Measurements from ENCODE around the gene ILDR1.

The ILDR1 gene

DNA sequence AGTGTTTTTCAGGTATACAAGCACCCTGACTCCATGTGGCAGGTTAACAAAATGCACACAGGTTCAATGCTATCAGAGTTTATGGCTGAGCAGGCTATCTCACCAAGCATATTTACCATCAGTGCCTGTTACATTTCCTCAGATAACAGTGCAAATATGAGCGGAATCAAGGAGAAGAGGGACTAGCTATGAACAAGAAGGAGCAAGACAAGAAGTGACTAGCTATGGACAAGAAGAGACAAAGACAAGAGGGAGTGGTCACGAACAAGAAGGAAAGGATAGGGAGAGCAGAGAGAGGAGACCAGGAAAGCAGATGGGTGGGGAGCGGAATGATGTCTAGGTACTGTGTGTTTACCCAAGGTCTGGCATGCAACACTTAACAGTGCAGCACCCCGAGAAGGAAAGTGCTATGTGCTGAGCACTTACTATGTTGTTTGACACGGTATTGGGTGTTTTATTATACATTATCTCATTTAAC is 8.6 kb downstream of the ILDR1 start:
- no peak for DNase-seq

DNA sequence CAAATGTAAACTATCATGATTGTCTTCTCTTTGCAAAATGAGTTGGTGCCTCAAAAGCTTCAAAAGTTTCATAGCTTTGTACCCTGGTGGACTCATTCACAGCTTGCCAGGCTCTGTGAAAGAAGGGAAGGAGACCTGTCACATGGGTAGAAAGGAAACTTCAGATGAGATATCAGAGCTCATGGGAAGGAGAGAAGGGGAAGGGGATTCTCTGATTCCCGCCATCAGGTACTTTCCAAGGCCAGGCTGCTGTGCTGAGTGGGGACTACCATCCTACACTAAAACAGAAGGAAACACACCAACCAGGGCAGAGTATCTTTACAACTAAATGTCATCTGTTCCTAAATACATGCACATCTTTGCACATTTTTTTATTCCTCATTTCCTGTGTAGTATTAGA is 9.2 kb downstream of the ILDR1 start:
- no peak for DNase-seq

DNA sequence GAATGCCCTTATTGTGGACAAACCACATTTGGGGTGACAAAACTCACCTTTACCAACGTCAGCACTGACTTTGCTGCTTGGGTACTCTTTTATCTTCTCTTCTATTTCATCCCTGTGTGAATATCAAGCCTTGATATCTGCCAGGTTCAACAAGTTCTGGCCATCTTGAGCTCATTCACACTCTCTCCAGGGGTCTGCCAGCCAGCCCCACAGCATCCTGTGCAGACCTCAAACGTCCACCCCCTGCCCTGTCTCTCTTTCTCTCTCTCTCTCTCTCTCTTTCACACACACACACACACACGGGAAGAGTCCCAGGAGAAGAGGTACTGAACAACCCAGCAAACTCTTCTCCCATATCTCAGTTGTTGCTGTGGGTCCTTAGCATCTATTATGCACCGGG is 10.7 kb downstream of the ILDR1 start:
- no peak for DNase-seq

DNA sequence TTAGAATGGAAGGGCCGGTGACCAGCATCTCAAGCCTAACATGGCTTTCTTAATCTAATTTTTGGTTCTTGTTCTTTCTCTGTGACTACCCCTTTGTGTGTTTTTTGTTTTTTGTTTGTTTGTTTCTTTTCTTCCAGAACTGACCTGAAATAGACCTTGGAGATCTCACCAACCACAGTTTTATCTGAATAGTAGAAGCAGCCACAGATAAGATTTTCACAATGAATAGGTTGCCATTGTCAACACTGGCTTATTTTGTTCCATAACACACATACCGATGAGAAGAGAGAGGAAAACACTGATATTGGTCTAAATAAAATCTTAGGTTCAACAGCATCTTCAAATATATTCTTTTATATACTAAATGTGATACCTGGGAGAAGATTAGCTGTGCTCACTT is 11.5 kb downstream of the ILDR1 start:
- DNase-seq: no peak

DNA sequence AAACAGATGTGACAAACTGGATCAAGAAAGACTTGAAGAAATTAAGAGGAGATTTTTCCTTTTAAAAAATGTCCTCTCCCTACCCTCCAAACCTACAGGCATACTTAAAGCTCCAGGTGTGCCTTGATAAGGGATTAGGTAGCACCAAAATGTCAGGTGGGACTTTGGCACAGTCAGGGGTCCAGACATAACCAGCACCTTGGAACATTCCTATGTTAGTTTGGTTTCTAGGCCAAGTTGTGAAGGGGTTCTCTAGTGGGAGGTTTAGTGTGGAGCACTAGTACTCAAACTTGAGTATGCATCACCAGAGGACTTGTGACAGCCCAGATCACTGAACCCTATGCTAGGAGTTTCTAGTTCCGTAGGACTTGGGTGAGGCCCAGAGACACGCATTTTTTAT is 13.9 kb downstream of the ILDR1 start:
- no peak for DNase-seq

DNA sequence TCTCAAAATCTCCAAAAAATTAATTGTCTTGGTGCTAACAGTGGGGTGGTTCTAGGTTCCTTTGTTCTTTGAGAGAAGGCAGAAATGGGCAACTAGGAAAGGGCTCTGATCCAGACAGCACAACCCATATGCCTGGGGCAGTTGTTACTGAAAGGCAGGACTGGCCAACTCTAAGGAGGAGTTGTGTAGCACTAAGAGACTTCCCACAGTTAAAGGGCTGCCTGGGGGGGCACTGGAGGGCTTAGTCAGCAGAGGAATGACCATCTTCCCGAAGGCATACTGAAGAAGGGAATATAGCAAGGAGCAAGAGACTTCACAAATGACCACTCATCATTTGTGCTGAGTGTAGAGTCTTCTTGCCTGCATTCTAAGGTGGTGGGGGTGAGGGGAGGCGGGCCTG is 15.8 kb downstream of the ILDR1 start:
- no peak for DNase-seq

DNA sequence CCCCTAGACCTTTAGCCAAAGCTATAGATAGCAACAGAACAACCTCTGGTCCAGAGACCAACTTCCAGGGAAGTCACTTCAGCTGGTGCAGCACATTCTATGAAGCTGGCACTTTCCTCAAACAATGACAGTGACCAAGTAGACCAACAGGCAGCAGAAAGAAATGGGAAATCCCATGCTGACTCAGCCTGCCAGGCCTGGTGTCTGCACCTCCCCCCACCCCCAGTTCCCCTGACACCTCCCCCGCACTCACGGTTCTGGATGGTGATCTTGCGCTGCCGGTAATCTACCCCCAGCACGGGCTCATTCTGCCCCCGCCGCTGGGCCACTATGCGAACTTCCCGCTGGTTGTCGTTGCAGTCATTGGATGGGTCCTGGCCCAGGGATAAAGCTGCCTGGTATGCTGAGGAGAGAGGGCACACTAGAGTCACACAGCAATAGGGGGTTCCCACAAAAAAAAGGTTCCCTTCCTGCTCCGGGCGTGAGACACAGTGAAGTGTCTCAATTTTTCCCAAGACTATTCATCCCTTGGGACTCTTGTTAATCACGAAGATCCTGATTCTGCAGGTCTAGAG is 17.0 kb downstream of the ILDR1 start:
- no peak for DNase-seq

DNA sequence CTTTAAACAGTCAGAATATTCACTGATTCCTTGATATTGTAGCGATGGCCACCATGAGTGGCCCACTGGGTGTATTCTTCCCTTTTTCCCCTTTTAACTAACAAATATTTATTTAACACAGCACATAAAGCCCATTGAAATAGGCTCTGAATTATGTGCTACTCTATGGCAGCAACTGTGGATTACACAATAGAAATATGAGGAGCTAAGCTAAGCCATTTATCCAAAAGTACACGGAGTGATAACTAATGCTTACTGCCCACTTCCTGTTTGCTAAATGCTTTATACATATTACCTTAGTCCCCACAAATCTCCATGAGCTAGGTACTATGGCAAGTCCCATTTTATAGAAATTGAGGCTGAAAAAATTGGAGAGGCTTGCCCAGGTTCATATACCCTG is 17.9 kb downstream of the ILDR1 start:
- DNase-seq: no peak

DNA sequence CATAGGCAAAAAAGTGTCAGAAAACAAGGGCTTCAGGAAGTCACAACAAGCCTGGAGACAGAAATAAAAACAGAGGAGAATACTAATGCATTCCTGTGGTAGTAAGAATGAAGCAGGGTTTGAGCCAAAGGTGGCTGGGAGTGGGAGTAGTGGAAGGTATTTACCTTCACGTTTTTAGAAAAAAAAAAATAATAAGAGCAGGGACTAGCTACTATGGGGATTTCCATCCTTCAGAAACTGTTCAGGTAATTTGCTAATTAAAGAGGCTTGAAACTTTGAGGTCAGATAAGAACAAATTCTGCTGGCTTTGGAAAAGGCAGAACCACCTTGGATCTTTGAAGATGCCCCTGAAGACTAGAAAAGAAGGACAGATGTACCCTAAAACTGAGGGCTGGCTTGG is 18.4 kb downstream of the ILDR1 start:
- no peak for DNase-seq

DNA sequence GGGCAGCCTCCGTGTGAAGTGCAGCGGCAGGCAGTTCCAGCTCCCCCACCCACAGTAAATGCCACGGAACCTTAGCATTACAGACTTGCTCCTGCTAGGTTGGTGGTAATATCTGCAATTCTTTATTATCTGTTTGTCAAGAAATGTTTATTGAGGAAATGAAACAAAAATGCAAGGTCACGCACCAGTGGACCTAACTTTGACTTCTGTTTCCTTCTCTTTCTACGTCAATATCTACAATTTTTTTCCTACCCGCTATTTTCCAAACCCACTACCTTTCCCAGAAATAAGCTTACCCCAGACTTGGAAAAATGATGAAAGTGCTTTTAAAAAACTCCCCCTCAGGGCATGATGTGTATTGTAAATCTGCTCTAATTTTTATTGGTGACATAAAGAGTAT is 18.9 kb downstream of the ILDR1 start:
- no peak for DNase-seq

DNA sequence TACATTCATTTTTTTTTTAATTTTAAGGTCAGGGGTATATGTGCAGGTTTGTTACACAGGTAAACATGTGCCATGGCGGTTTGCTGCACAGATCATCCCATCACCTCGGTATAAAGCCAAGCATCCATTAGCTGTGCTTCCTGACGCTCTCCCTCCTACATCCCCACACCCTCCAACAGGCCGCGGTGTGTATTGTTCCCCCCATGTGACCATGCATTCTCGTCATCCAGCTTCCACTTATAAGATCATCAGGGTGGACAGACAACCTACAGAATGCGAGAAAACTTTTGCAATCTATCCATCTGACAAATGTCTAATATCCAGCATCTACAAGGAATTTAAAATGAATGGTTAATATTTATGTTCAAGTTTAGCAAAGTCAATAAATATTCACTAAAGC is 19.4 kb downstream of the ILDR1 start:
- DNase-seq: no peak

DNA sequence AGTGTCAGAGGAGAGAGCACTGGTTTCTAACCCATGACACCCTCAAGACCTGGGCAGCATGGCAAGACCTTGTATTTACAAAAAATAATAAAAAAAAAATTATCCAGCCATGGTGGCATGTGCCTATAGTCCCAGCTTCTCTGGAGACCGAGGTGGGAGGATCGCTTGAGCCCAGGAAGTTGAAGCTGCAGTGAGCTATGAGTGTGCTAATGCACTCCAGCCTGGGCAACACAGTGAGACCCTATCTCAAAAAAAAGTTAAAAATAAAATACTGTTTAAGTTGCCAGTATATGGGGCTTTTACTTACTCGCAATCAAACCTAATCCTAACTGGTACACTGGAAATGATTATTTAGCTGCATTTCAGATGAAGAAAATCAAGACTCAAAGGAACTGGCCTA is 20.2 kb downstream of the ILDR1 start:
- no peak for DNase-seq

DNA sequence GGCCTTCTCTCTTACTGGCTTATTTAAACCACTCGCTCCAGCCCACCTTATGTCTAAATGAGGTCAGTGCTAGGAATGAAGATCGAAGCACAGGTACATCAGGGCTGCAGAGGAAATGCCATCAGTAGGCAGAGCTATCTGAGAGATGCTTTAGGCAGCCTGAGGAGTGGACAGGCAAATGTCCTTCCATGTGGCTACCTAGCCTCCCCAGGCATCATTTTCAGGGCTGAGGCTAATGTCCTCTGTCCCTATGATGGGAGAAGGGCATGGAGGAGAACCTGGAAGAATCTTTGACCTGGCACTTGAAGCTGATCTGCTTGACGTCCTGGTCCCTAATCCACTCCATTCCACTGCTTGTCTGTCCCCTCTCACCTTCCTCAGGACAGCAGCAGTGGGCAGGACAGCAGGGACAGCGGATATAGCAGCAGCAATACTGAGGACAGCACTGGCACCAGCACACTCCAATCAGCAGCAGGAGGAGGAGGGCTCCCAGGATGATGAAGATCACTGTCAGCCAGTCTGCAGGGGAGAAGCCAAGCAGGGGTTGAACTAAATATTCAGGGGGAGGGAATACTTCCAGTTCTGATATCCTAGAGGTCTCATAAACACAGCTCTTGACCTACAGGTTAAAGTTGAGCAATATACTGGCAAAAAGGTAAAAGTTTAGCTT is 21.0 kb downstream of the ILDR1 start:
- DNase-seq: no peak

DNA sequence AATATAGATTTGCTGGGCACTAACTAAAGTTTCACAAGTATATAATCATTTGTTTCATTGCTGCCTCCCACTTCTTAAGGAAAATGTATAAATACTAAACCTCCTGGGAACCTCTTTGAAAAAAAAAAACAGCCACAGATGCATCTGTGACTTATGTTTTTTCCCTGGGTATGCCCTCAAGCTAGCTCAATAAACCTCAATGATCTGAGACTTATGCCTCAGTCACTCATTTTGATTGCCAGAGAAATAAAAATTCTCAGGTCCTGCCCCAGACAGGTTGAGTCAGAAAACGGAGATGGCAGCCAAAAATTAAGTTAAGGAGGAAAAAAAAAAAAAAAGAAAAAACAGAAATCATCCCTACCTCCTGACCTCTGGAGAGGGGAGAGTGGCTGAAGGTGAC is 22.1 kb downstream of the ILDR1 start:
- DNase-seq: no peak

DNA sequence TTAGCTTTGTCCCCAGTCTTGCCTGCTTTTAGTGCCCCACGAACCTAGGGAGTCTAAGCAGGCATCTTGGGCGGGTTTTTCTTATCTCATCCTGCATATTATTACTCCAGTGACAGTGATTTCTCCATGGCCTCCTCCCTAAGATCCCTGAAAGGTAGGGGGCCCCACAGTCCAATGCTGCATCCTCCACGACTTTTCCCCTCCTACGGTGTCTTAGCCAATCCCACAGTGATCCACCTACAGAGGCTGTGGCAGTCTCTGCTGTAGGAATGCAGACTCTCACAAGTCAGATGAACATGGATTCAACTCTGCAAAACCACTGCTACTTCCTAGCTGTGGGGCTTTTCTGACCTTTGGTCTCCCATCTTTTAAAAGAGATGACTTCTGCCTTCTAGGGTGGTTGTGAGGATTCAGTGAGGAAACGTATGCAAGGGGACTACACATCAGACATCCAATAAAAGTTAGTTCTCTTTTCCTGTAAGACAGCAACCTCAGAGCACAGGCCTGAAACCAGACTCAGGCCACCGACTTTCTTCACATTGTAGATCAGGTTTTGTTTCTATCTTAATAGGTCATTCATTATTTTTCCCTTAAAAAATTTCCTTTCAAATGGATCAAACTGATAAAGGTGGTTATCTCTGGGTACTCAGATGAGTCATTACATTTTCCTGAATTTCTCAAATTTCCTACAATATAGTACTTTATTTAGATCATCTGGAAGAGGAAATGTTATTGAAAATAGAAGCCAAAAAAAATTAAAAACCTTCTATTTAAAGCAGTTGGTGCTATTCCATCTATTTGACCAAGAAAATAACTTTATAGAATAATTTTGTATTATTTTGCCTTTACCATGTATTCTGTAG is 23.2 kb downstream of the ILDR1 start:
- DNase-seq: no peak

DNA sequence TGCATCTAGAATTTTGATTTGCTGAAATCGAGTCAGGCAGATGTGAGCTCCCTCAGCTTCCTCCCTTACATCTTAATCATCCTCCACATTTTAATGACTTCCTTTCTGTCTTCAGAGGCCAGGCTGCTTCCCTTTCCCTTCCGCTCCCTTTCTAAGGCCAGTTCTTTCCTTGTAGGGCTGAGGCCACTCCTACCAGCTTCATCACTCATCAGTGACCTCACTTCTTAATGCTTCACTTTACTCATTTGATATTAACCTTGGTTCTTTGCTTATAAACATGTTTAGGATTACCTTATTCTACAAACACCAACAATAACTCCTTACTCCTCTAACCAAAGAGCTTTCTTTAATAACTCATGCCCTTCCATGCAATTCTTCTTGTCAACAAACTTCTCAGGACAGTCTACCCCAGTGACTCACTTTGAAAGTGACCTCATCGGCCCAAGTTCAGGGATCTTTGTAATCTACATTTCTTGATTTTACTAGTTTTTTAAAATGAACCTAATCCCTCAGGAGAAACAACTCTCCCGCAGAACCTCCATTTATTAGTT is 23.9 kb downstream of the ILDR1 start:
- DNase-seq: no peak

DNA sequence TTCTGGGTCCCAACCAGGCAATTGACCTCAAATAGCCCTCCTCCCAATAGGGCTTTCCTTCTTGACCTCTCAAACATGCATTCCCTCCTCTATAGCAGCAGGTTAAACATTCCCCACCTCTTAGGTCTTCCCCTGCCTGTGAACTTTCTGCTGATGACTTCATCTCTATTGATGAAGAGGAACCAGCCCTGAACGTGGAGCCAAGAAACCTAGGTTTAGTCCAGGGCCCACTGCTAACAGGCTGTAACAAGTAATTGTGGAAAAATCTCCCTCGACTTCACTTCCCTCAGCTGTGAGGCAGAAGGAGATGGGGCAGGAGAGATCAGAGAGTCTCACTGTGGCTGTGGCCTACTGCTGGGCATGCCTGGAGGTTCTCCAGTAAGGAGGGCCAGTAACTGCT is 24.7 kb downstream of the ILDR1 start:
- no peak for DNase-seq

DNA sequence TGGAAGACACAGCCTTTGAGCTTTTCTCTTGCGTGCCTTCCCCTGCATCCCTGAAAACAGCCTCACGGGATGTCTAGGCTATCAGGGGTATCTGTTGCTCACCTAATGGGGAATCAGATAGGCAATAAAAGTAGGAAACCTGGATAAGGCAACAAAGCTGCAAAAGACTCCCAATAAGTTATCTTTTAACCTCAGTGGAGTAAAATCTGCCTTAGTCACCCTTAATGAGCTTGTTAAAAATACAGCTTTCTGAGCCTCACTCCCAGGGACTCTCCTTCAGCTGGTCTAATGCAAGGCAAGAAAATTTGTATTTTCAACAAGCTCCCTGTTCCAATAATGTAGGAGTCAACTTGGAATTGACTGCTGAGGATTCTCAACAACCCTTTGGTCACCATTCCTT is 25.6 kb downstream of the ILDR1 start:
- no peak for DNase-seq

DNA sequence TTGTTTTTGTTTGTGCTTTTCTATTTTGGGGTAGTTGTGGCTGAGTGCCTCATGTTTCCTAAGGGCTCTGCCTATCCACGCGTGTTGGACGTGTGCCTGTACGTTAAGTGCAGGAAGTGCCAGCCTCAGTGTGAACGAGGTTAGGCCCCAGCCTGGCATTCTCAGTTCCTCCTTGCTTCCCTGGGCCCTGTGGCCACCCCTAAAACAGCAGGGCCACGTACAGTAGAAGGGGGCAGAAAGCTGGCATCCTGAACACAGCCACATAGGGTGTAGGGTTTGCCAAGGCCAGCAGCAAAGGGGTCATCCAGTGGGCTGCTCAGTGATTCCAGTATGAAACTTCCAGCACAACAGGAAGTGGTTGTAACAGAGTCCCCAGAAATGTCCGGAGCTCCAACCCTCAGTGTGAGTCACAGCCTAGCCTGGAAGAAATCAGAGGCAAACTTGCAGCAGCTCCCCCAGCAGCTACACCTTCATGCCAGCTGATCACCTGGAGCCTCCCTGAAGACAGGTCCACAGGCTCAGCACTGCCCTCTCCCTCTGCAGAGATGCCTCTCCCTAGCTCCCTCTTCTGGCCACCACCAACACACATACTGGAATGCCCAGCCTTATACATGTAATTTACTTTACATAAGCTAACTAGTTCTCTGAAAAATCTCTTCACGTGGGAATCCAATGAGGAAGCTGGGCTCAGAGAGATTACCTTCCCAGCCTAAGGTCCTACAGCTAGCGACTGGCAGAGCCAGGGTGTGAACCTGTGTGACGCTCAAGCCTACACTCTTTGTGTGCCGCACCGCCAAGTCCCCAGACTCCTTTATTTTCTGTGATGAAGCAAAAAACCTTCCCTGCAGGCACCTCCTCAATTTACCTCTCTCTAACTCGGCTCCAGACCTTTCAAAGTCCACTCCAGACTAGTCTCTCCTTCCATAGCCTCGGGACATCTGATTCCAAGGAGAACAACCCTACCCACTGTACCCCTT is 26.6 kb downstream of the ILDR1 start:
- DNase-seq: no peak

DNA sequence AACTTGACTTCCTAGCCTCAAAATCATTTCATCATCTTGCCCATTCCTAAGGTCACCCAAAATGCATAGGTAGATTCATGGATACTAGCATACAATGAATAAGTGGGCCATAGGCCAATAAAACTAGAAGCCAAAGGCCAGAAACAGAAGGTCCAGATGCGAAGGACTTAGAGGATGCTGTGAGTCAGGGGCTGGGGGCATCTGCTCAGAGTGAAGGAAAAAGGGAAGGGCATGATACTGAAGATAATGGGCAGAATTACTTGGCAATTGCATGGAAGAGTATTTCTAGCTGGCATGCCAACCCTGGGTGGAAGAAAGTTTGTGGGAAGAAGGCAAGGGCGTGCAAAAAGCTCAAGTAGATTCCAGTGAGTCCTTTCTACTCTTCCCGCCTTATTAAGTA is 27.5 kb downstream of the ILDR1 start:
- no peak for DNase-seq

DNA sequence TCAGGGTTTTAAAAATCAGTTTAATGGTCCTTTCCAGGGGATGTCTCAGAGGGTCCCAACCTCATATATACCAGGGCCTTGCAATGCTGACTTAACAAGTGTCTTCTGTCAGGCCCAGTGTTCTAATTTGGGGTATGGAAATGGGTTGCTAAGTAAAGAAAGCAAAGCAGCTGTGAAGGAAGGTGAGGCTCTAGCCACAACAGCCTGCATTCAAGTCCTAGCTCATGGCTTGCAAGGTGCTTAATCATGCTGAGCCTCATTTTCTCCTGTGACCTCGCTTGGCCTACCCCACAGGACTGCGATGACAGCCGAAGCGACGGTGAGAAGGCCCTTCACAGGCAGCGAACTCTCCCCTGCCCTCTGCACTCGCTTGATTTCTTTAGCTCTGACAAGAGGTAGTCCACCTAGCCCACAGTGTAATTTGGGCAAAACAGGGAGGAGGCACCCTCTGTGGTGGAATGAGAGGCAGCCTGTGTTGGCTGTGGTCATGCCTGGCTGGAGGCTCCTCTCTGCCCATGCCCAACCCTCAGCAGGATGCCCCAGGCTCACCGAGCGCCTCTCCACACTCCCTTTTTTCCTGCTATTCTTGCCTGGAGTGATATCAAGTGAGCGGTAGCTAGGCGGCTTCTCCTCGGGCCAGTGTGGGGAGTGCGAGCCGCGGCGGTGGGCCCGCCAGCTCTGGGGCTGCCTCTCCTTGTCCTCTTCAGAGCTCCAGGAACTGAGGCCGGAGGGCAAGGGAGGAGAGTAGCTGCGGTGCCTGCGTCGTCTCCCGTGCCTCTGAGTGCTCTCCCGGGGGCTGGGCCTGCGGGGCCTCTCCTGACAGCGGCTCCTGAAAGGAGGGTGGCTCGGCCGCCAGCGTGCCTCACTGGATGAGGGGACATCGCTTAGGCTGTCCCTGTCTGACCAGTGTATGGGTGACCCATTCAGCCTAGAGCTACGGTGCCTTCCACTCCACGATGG is 29.2 kb downstream of the ILDR1 start:
- no peak for DNase-seq

All from activated CD8-positive, alpha-beta memory T cell treated with anti-CD3 and anti-CD28 coated beads, Interleukin-2, amount 50 U/mL, for 48 hours (primary cell).